GM21786 (cell line): Measurements from ENCODE around the gene PLCB1.
"Not testable (repeated sequence)": the region's sequence is repeated elsewhere in the genome, so short reads cannot be mapped to it uniquely, and the experiment has no call there.

Experiments
- ATAC-seq: cut with Tn5 transposase; IDR thresholded peaks from one replicate; pipeline ENCODE4 v1.9.1; 2021; ENCODE audit not compliant: unreplicated experiment

PLCB1 gene

GRCh38 chr20:8801686-8802085, 669.6 kb downstream of the PLCB1 start:
- ATAC-seq: no peak

GRCh38 chr20:8803065-8803464, 671.0 kb downstream of the PLCB1 start:
- ATAC-seq: no peak

GRCh38 chr20:8803941-8804340, 671.9 kb downstream of the PLCB1 start:
- no peak for ATAC-seq

GRCh38 chr20:8805737-8806442, 673.8 kb downstream of the PLCB1 start:
- no peak for ATAC-seq

- no peak for ATAC-seq
These were observed 675.6 kb downstream of the PLCB1 start for GRCh38 chr20:8807480-8808201.

- no peak for ATAC-seq
These were observed 676.1 kb downstream of the PLCB1 start for GRCh38 chr20:8808202-8808535.

GRCh38 chr20:8809107-8809953, 677.3 kb downstream of the PLCB1 start:
- ATAC-seq: no peak

GRCh38 chr20:8811801-8812594, 679.9 kb downstream of the PLCB1 start:
- ATAC-seq: no peak

GRCh38 chr20:8812817-8813216, 680.8 kb downstream of the PLCB1 start:
- no peak for ATAC-seq

- ATAC-seq: no peak
These were observed 683.1 kb downstream of the PLCB1 start for GRCh38 chr20:8815208-8815607.

- no peak for ATAC-seq
These were observed 697.2 kb downstream of the PLCB1 start for GRCh38 chr20:8829256-8829655.

- not testable (repeated sequence) for ATAC-seq
These were observed 702.2 kb downstream of the PLCB1 start for GRCh38 chr20:8834294-8834693.

- ATAC-seq: no peak
These were observed 702.8 kb downstream of the PLCB1 start for GRCh38 chr20:8834851-8835250.

GRCh38 chr20:8837396-8837795, 705.3 kb downstream of the PLCB1 start:
- ATAC-seq: no peak

GRCh38 chr20:8842525-8842924, 710.5 kb downstream of the PLCB1 start:
- no peak for ATAC-seq

- no peak for ATAC-seq
These were observed 712.1 kb downstream of the PLCB1 start for GRCh38 chr20:8844179-8844578.

- ATAC-seq: no peak
These were observed 717.9 kb downstream of the PLCB1 start for GRCh38 chr20:8849990-8850389.

- ATAC-seq: no peak
These were observed 719.4 kb downstream of the PLCB1 start for GRCh38 chr20:8851446-8851845.

GRCh38 chr20:8851919-8852318, 719.9 kb downstream of the PLCB1 start:
- ATAC-seq: not testable (repeated sequence)

- not testable (repeated sequence) for ATAC-seq
These were observed 721.1 kb downstream of the PLCB1 start for GRCh38 chr20:8853211-8853610.

- ATAC-seq: peak; percentile 92
These were observed 721.8 kb downstream of the PLCB1 start for GRCh38 chr20:8853805-8854338.
